HG03103 (cell line): ENCODE measurements around the gene SGPL1.

Source experiments
- ATAC-seq: cut with Tn5 transposase; IDR thresholded peaks from one replicate; pipeline ENCODE4 v1.9.1; 2021; ENCODE audit warnings: low read depth; ENCODE audit not compliant: unreplicated experiment

The SGPL1 gene

GRCh38 chr10:70780370-70780760, 35.4 kb upstream of the SGPL1 start:
- no peak for ATAC-seq

- ATAC-seq = no peak
These were observed 35.0 kb upstream of the SGPL1 start for GRCh38 chr10:70780772-70781171.

- no peak for ATAC-seq
These were observed 34.2 kb upstream of the SGPL1 start for GRCh38 chr10:70781461-70782051.

- no peak for ATAC-seq
These were observed 33.5 kb upstream of the SGPL1 start for GRCh38 chr10:70782086-70782745.

- ATAC-seq = no peak
These were observed 32.7 kb upstream of the SGPL1 start for GRCh38 chr10:70782746-70783680.

GRCh38 chr10:70784016-70784415, 31.7 kb upstream of the SGPL1 start:
- ATAC-seq = no peak

GRCh38 chr10:70784471-70784870, 31.3 kb upstream of the SGPL1 start:
- no peak for ATAC-seq

GRCh38 chr10:70785190-70785589, 30.6 kb upstream of the SGPL1 start, which contains the start of gene TBATA:
TSS of gene TBATA (minus strand) at chr10:70785377. CDS start at chr10:70783379, 1,998 bp downstream.
- ATAC-seq = no peak

GRCh38 chr10:70786799-70787415, 28.8 kb upstream of the SGPL1 start:
- no peak for ATAC-seq

GRCh38 chr10:70791386-70792039, 24.2 kb upstream of the SGPL1 start:
- no peak for ATAC-seq

- no peak for ATAC-seq
These were observed 20.1 kb upstream of the SGPL1 start for GRCh38 chr10:70795613-70796012.

GRCh38 chr10:70797840-70798239, 17.9 kb upstream of the SGPL1 start:
- ATAC-seq = no peak

GRCh38 chr10:70799124-70799523, 16.6 kb upstream of the SGPL1 start:
- ATAC-seq = no peak

GRCh38 chr10:70801854-70802253, 13.9 kb upstream of the SGPL1 start:
- ATAC-seq = no peak

GRCh38 chr10:70803775-70804420, 11.8 kb upstream of the SGPL1 start:
- ATAC-seq = no peak

GRCh38 chr10:70804421-70804808, 11.3 kb upstream of the SGPL1 start:
- no peak for ATAC-seq

- ATAC-seq = no peak
These were observed 10.0 kb upstream of the SGPL1 start for GRCh38 chr10:70805619-70806215.

- ATAC-seq = no peak
These were observed 8.9 kb upstream of the SGPL1 start for GRCh38 chr10:70806841-70807240.

GRCh38 chr10:70807556-70807955, 8.2 kb upstream of the SGPL1 start:
- ATAC-seq = no peak
